Measurements from ENCODE around the gene A2M.

- TF ChIP-seq CTCF (IDR thresholded peaks at IDR 0.05) (no peak), EP300 (IDR thresholded peaks at IDR 0.05) (no peak), POLR2A (IDR thresholded peaks at IDR 0.05) (no peak)
These were observed 41.1 kb downstream of the A2M start for GRCh38 chr12:9074484-9075137.

All from ovary (tissue), 3 donors.